OCI-LY1 (cell line): ENCODE measurements around the gene TDO2.

ENCODE experiments used
- H2AFZ ChIP-seq: fragments of 200-600 bp; sonication (generic), shearing (Covaris generic); 2 replicates; pipeline ENCODE4 v1.6.0; 2014; ENCODE audit warnings: antibody characterized with exemption, mild to moderate bottlenecking, low read length
- H3F3A ChIP-seq: fragments of 200-600 bp; sonication (generic), shearing (Covaris generic); 2 replicates; pipeline ENCODE4 v1.6.0; 2014; ENCODE audit warnings: mild to moderate bottlenecking, antibody characterized with exemption, low read length, moderate library complexity; ENCODE audit not compliant: insufficient read depth
- H3K27ac ChIP-seq: fragments of 200-600 bp; sonication (generic); 2 replicates; pipeline ENCODE4 v1.5.1; 2014; ENCODE audit warnings: low read length, mixed run types, mild to moderate bottlenecking, low read depth; ENCODE audit not compliant: poor library complexity, severe bottlenecking
- H3K27me3 ChIP-seq: fragments of 200-600 bp; sonication (generic); 2 replicates; pipeline ENCODE4 v1.6.0; 2014; ENCODE audit warnings: antibody characterized with exemption, mild to moderate bottlenecking, low read length, moderate library complexity; ENCODE audit not compliant: insufficient read depth
- H3K36me3 ChIP-seq: fragments of 200-600 bp; sonication (generic); 2 replicates; pipeline ENCODE4 v1.6.1; 2014; ENCODE audit warnings: mild to moderate bottlenecking, antibody characterized with exemption, low read length, moderate library complexity, mixed read lengths; ENCODE audit not compliant: insufficient read depth
- H3K4me1 ChIP-seq: fragments of 200-600 bp; sonication (generic); 2 replicates; pipeline ENCODE4 v1.5.1; 2014; ENCODE audit warnings: mild to moderate bottlenecking, low read length, moderate library complexity; ENCODE audit not compliant: insufficient read depth, severe bottlenecking
- H3K4me2 ChIP-seq: fragments of 200-600 bp; sonication (generic), shearing (Covaris generic); 2 replicates; pipeline ENCODE4 v1.6.1; 2014; ENCODE audit warnings: low read length
- H3K4me3 ChIP-seq: fragments of 200-600 bp; sonication (generic); 2 replicates; pipeline ENCODE4 v1.5.1; 2014; ENCODE audit warnings: low read length, low read depth, mild to moderate bottlenecking, mixed read lengths; ENCODE audit not compliant: poor library complexity, severe bottlenecking
- H3K79me2 ChIP-seq: fragments of 200-600 bp; shearing (Covaris generic); 2 replicates; pipeline ENCODE4 v1.6.1; 2016; ENCODE audit warnings: mixed run types, low read length, mixed read lengths; ENCODE audit not compliant: insufficient read depth
- H3K9ac ChIP-seq: fragments of 200-600 bp; sonication (generic), shearing (Covaris generic); 2 replicates; pipeline ENCODE4 v1.6.1; 2014; ENCODE audit warnings: mild to moderate bottlenecking, low read length, mixed read lengths
- H3K9me2 ChIP-seq: fragments of 200-600 bp; sonication (generic), shearing (Covaris generic); 2 replicates; pipeline ENCODE4 v1.6.1; 2014; ENCODE audit warnings: low read depth, mild to moderate bottlenecking, low read length, mixed read lengths
- H3K9me3 ChIP-seq: fragments of 200-600 bp; shearing (Covaris generic); 2 replicates; pipeline ENCODE4 v1.6.1; 2014; ENCODE audit warnings: low read length, mixed read lengths
- H4K20me1 ChIP-seq: fragments of 200-600 bp; sonication (generic), shearing (Covaris generic); 2 replicates; pipeline ENCODE4 v1.6.0; 2016; ENCODE audit warnings: mild to moderate bottlenecking, low read length; ENCODE audit not compliant: insufficient read depth
- CTCF ChIP-seq: fragments of 200-600 bp; sonication (generic), shearing (Covaris generic); IDR thresholded peaks from 2 replicates; pipeline ENCODE4 v1.5.1; 2017; ENCODE audit warnings: mild to moderate bottlenecking, antibody characterized with exemption, low read length, moderate library complexity, mixed read lengths
- EZH2 ChIP-seq: fragments of 200-600 bp; sonication (generic), shearing (Covaris generic); IDR thresholded peaks from 2 replicates; pipeline ENCODE4 v1.8.0; 2017; ENCODE audit warnings: borderline replicate concordance, mixed run types, mild to moderate bottlenecking, antibody characterized with exemption, low read length, moderate library complexity, mixed read lengths

The TDO2 gene

DNA sequence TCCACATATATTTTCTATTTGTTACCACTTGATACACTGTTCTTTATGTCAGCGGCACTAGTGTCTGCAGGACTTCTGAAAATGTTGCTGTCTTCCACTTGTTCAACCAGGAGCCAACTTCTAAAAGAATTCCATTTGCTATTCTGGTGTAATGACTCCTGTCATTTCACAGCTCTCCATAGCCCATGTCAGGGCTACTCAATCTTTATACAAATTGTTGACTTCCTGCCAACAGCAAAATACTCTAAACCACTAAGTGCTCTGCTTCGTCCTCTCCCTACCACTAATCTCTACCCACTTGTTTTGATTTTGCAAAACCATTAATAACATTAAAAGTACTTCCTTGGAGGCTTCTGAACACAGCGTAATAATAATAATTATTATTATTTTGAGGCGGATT lies 43.0 kb downstream of the TDO2 start:
- Histone ChIP-seq H3F3A (no peaks in the 10 kb centered on the region), H3K9me3 (no peaks in the 10 kb centered on the region), H4K20me1 (no peaks in the 10 kb centered on the region), H2AFZ (no peak overlapping the region), H3K4me2 (no peak overlapping the region), H3K9me2 (no peaks in the 10 kb centered on the region), H3K27me3 (no peaks in the 10 kb centered on the region), H3K9ac (no peak overlapping the region), H3K4me3 (no peak overlapping the region), H3K4me1 (no peaks in the 10 kb centered on the region), H3K36me3 (no peaks in the 10 kb centered on the region), H3K27ac (no peak overlapping the region), H3K79me2 (no peaks in the 10 kb centered on the region)
- no peak for TF ChIP-seq EZH2
- TF ChIP-seq CTCF = no peak

GRCh38 chr4:155948541-155948940 lies 45.0 kb downstream of the TDO2 start:
- H3K4me1 ChIP-seq = no peaks in the 10 kb centered on the region
- no peaks in the 10 kb centered on the region for H3K27me3 ChIP-seq

DNA sequence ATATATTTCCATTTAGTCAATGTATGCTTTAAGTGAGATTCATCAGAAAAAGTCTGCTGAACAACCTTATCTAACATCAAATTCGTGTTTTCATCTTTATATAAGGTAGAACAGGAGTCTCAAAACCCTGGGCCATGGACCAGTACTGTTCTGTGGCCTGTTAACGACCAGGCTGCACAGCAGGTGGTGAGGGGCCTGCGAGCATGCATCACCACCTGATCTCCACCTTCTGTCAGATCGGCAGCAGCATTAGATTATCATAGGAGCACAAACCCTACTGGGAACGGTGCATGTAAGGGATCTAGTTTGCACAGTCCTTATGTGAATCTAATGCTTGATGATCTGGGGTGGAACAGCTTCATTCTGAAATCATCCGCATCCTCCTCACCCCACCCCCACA lies 47.0 kb downstream of the TDO2 start:
- H3K36me3 ChIP-seq = no peaks in the 10 kb centered on the region
- no peaks in the 10 kb centered on the region for H3K27me3 ChIP-seq
- no peaks in the 10 kb centered on the region for H3K79me2 ChIP-seq
- no peaks in the 10 kb centered on the region for H3K9me2 ChIP-seq
- H3K9ac ChIP-seq = no peak overlapping the region
- no peak overlapping the region for H3K4me2 ChIP-seq
- H4K20me1 ChIP-seq = no peaks in the 10 kb centered on the region
- no peaks in the 10 kb centered on the region for H3F3A ChIP-seq
- no peak overlapping the region for H2AFZ ChIP-seq
- peaks cover 5% of the 10 kb centered on the region for H3K4me1 ChIP-seq
- no peak overlapping the region for H3K4me3 ChIP-seq
- no peak overlapping the region for H3K27ac ChIP-seq
- TF ChIP-seq CTCF (no peak), EZH2 (no peak)
- H3K9me3 ChIP-seq = no peaks in the 10 kb centered on the region

More at GRCh38 chr4:155948541-155948940, 45.0 kb downstream of the TDO2 start:
- H3K9ac ChIP-seq = no peak overlapping the region
- no peaks in the 10 kb centered on the region for H3F3A ChIP-seq
- no peaks in the 10 kb centered on the region for H3K79me2 ChIP-seq
- no peaks in the 10 kb centered on the region for H3K9me2 ChIP-seq
- no peak overlapping the region for H3K27ac ChIP-seq
- no peaks in the 10 kb centered on the region for H4K20me1 ChIP-seq
- H3K9me3 ChIP-seq = no peaks in the 10 kb centered on the region
- H3K4me2 ChIP-seq = no peak overlapping the region
- no peak for TF ChIP-seq CTCF
- no peak for TF ChIP-seq EZH2
- H3K4me3 ChIP-seq = no peak overlapping the region
- H3K36me3 ChIP-seq = no peaks in the 10 kb centered on the region
- H2AFZ ChIP-seq = no peak overlapping the region
